Neural progenitor cell (in vitro differentiated cells): ENCODE measurements around the gene GATAD2B.

Source experiments
- EZH2 ChIP-seq: fragments of 200-600 bp; sonication (generic); IDR thresholded peaks from 2 replicates; pipeline ENCODE4 v1.6.1; 2017; ENCODE audit warnings: antibody characterized with exemption, mild to moderate bottlenecking, moderate library complexity
- TF ChIP-seq, protein P1 (sequence below): fragments of 200-600 bp; sonication (generic); IDR thresholded peaks from 2 replicates; pipeline ENCODE4 v1.5.1; 2017; ENCODE audit warnings: antibody characterized with exemption, mild to moderate bottlenecking

- TF ChIP-seq, protein P1, sequence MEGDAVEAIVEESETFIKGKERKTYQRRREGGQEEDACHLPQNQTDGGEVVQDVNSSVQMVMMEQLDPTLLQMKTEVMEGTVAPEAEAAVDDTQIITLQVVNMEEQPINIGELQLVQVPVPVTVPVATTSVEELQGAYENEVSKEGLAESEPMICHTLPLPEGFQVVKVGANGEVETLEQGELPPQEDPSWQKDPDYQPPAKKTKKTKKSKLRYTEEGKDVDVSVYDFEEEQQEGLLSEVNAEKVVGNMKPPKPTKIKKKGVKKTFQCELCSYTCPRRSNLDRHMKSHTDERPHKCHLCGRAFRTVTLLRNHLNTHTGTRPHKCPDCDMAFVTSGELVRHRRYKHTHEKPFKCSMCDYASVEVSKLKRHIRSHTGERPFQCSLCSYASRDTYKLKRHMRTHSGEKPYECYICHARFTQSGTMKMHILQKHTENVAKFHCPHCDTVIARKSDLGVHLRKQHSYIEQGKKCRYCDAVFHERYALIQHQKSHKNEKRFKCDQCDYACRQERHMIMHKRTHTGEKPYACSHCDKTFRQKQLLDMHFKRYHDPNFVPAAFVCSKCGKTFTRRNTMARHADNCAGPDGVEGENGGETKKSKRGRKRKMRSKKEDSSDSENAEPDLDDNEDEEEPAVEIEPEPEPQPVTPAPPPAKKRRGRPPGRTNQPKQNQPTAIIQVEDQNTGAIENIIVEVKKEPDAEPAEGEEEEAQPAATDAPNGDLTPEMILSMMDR, result no peak
- TF ChIP-seq EZH2, result no peak
These were observed 126.6 kb downstream of the GATAD2B start for GRCh38 chr1:153795934-153796785.
